ENCODE data around the gene CCDC9.

- TF ChIP-seq CTCF (IDR thresholded peaks at IDR 0.05) (no peak), EP300 (IDR thresholded peaks at IDR 0.05) (no peak)
These were observed 2.1 kb downstream of the CCDC9 start for GRCh38 chr19:47258434-47258833.
